Skin epidermis (tissue), 12 donors: ENCODE measurements around the gene IL11.

Experiments used
- H3K27ac ChIP-seq, 21 experiments: fragments of 200-600 bp; sonication (generic) in 11 of 21; one replicate each; pipeline ENCODE4 v1.5.0; 2020; ENCODE audit warnings: mild to moderate bottlenecking in 3 of 21, inconsistent platforms in 2 of 21, moderate library complexity in 2 of 21
- H3K4me3 ChIP-seq, 7 experiments: fragments of 200-600 bp; sonication (generic) in 2 of 7; one replicate each; pipeline ENCODE4 v1.5.0; 2020; ENCODE audit warnings: inconsistent platforms in 2 of 7, mild to moderate bottlenecking in 2 of 7, moderate library complexity in 1 of 7

IL11 gene

DNA sequence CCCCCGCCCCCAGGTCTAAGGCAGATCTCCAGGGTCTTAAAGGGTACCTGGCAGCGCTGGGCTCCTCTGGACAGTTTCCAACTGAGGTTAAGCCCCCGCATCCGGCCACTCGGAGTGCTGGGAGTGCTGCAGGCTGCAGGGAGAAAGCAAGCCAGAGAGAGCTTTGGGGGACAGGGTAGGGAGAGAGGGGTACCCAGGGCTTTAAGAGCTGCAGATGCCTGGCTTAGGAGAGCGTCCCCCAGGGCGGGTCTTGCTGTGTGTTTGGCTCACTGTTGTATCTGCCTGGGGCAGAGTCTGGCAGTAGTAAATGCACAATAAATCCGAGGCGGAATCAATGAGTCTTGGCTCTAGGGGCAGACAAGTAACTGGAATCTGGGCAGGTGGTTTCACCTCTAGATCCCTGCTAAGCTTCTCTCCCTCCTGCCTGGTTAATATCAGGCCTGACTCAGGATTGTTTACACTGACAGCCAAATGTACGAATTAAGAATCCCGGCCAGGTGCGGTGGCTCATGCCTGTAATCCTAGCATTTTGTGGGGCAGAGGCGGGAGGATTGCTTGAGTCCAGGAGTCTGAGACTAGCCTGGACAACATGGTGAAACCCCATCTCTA is 14.9 kb downstream of the IL11 start:
- Histone ChIP-seq H3K4me3 (no peak overlapping the region), H3K27ac (no peak overlapping the region)

DNA sequence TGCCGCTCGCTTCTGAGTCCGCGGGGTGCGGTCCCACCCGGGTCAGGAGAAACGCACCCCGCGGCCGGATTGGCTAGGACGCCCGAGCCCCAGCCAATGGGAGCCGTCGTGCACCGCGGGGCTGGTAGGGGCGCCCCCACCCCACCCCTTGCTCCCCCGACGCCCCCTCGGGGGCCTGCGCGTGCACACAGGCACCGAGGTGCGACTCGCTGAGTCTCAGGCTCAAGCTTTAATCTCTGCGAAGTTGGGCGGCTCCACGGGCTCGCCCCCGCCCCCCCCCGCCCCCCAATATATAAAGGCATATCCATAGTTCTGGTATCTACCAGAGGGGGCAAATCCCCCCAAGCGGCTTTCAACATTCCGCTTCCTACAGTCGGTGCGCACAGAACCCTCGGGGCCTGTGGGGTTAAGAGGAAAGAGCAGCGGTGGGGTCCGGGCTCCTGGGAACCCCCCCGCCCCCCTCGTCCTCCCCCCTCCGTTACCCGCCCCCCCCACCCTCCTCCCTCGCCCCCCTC is 15.5 kb downstream of the IL11 start, which contains the start of gene COX6B2:
COX6B2 (minus strand) TSS at position 22 of the 515 bp plus-strand sequence. CDS start 198 bp downstream, outside the sequence.
- Histone ChIP-seq H3K27ac (peak within 1 kb of the TSS in 2 of 21 experiments; percentile 9 to 16), H3K4me3 (peak within 1 kb of the TSS in 6 of 7 experiments; percentile 17 to 41 (median 30))

DNA sequence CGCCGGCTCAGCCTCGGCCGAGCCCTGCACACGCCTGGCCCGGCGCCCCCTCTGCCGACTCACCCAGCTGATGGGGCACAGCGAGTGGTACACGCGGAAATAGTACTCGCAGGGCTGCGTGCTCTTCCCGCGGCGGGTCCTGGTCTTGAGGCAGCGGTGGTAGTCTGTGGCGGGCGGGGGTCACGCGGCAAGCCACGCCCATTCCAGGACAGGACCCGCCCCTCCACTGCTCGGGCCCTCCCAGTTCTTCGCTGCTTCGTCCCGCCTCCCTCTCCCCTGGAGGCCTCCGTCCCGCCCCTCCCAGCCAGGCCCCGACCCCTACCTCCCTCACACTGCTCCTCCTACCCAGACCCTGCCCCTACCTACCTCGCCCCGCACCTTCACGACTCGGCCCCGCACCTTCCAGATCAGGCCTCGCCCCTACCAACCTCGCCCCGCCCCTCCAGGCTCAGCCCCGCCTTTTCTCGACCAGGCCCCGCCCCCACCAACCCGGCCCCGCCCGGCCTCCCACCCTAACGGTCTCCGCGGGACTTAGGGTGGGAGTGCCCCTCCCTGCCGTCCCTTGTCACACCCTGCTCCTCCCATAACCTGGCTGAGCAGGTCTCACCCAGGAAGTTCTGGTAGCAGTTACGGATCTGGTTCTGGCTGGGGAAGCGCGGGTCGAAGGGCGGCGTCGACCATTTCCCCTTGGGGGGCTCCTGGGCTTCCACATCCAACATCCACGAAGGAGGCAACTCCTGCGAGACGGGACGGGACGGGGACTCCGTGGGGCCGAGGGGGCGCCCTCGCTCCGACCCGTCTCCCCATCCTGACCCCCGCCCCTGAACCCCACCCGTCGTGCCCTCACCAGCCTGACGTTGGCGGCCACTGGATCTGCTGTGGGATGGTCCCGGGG is 16.2 kb downstream of the IL11 start:
- peak overlapping the region in 6 of 7 experiments; percentile 17 to 41 (median 30) for H3K4me3 ChIP-seq
- peak overlapping the region in 2 of 21 experiments; percentile 9 to 16 for H3K27ac ChIP-seq

DNA sequence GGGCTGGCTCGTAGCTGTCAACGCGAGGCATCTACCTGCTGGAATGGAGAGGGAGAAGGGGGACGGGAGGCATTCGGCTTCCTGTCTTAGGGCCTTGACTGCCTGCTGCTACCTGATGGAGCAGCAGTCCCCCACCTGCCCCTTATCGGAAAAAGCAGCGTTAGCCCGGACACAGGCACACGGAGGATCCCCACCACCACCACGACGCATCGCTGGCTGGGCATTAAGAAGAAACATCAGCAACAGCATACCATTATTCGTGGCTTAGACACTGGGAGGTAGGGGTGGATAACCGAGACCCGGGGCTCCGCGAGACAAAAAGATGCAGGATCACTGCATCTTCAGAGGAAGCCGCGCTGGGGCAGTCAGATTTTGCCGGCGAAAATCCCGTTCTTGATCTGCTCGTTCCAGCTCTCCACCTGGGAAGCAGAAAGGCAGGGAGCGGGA is 16.9 kb downstream of the IL11 start:
- H3K27ac ChIP-seq: peak overlapping the region in 1 of 21 experiments; percentile 16
- H3K4me3 ChIP-seq: peak overlapping the region in 6 of 7 experiments; percentile 17 to 41 (median 30)

DNA sequence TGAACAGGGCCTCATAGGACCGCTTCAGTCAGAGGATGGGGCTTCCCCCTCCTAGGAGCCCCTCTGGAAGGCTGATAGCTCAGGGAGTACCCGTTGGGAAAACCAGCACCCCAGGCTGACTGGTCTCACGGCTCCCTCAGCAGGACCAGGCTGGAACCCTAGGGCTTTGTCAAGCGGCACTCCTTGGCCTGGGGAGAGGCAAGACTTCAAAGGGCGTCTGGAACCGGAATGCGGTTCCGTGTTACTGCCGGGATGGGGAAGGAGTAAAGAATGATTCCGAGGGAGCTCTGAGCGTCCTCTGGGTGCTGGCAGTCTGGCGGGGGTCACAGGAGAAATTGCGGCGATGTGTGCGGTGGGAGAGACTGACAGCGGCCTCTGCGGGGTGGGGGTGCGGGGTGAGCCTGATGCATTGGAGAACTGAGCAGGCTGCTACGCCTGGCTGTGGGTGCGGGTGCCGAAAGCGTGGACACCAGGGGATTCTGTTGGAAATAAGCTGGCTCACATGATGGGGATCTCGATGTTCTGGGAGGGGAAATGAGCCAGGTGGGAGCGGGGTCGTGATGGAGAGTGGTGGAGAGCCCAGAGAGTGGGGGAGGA is 17.6 kb downstream of the IL11 start:
- no peak overlapping the region for H3K27ac ChIP-seq
- H3K4me3 ChIP-seq: no peak overlapping the region

- H3K27ac ChIP-seq: no peak overlapping the region
- no peak overlapping the region for H3K4me3 ChIP-seq
These were observed 18.2 kb downstream of the IL11 start for GRCh38 chr19:55352040-55352439.

DNA sequence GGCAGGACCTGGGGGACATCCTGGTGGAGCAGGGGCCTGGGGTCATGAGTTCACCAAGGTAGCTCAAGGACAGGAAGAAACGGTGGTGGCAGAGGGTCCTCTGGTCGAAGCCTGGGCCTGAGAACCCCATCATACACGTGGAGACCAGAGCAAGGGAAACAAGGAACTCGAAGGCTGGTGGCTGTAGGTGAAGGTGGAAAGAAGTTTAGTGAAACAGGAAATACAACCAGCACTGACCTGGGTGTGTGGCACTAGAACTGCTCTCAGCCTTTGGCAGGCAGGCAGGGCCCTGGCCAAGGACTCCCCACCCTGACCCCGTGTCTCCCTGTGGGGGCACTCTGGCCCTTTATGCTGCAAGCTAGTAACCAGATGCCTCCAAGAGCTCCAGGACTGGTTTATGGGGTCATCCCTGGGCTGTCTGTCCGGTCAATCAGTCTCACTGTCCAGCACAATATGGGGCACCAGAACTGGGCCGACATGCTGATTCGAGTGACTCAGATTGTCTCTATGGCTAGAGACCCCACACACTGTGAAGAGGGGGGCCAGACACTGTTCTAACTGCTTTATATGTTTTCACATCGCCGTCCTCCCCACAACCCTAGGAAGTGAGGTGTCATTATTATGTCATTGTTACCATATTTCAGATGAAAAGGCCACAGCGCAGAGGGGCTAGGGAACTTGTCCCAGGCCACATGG is 19.5 kb downstream of the IL11 start:
- no peak overlapping the region for H3K27ac ChIP-seq
- no peak overlapping the region for H3K4me3 ChIP-seq

GRCh38 chr19:55348317-55349034 is 21.8 kb downstream of the IL11 start:
- Histone ChIP-seq H3K4me3 (no peak overlapping the region), H3K27ac (no peak overlapping the region)

- no peak overlapping the region for H3K27ac ChIP-seq
These were observed 22.7 kb downstream of the IL11 start for GRCh38 chr19:55347442-55348009.

DNA sequence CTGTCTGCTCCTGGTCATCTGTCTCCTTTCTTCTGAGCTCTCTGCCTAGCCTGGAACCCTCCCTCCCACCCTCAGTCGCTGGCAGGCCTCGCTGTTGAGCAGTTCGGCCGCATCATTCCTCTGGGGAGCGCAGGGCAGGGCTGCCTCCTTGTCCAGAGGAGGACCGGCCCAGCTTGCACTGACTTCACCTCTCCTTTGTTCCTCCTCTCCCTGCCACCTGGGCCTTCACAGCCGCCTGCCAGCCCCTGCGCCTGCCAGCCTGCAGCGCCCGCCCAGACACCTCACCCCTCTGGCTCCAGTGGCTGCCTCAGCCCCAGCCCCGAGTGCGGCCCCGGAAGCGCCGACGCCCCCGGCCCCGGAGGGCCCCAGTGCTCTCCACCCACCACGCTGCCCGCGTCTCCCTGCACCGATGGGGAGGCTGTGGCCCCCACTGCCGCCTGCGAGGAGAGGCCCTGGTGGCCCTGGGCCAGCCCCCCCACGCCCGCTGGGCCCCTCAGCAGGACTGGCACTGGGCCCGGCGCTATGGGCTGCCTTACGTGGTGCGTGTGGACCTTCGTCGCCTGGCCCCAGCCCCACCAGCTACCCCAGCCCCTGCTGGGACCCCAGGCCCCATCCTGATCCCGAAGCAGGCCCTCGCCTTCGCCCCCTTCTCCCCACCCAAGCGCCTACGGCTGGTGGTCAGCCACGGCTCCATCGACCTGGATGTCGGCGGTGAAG is 23.4 kb downstream of the IL11 start:
- no peak overlapping the region for H3K27ac ChIP-seq

More at GRCh38 chr19:55347442-55348009, 22.7 kb downstream of the IL11 start:
- no peak overlapping the region for H3K4me3 ChIP-seq

GRCh38 chr19:55345818-55346724 is 24.2 kb downstream of the IL11 start:
- no peak overlapping the region for H3K27ac ChIP-seq
- H3K4me3 ChIP-seq: no peak overlapping the region

More for the DNA sequence above, 23.4 kb downstream of the IL11 start:
- no peak overlapping the region for H3K4me3 ChIP-seq

DNA sequence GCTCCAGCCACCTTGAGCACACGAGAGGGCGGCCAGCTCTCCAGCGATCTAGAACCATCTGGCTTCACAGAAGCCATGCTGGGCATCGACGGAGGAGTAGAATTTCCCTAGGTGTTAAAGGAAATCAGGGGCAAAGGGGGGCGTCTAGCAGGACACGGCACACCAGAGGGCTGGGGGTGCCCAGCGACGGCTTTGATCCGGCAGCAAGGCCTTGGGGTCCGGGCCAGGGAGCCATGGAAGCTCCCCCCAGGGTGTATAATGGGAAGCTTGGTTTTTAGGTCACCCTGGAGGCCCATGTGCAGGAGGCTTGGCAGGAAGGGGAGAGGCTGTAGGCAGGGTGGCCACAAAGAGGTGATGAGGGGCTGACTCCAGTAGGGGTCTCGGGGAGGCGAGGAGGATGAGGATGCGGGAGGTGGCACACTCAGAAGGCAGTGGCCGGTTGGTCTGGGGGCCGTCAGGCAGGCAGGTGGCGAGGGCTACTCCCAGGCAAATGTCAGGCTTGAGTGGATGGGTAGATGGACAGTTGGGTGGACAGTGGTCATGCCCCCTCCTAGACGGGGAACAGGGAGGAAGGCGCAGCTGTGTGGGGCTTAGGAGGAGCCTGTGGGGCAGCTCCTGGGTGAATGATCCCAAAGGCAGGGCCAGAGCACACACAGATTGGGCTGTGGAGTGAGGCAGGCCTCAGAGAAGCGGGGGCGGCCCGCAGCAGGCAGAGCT is 25.0 kb downstream of the IL11 start:
- H3K27ac ChIP-seq: no peak overlapping the region
- no peak overlapping the region for H3K4me3 ChIP-seq

DNA sequence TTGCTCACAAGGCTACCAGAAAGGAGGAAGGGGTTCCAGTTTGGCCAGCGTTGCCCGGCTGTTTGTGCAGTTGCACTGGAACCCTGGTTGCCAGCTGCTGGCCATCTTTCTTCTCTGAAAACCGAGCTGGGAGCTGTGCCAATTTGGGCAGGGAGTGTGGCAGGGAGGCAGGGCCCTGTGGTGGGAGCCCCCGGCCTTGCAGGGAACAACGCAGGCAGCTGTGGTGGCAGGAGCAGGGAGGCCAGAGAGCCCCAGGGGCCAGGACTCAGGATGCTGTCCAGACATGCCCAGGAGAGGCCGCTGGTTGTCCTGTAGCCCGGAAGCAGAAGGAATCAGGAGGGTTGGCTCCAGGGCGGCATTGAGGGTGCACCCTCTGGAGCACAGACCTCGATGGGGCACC is 25.8 kb downstream of the IL11 start:
- H3K27ac ChIP-seq: no peak overlapping the region
- H3K4me3 ChIP-seq: no peak overlapping the region

GRCh38 chr19:55341595-55342531 is 28.4 kb downstream of the IL11 start:
- Histone ChIP-seq H3K27ac (peak overlapping the region in 1 of 21 experiments; percentile 14), H3K4me3 (peak overlapping the region in 3 of 7 experiments; percentile 70 to 81 (median 74))

- H3K27ac ChIP-seq: peak overlapping the region in 16 of 21 experiments; percentile 91 to 99 (median 95)
- H3K4me3 ChIP-seq: peak overlapping the region; percentile 49 to 88 (median 74)
These were observed 29.1 kb downstream of the IL11 start for GRCh38 chr19:55341171-55341588.
